ENCODE data around the gene CHST13.

Gene CHST13

DNA sequence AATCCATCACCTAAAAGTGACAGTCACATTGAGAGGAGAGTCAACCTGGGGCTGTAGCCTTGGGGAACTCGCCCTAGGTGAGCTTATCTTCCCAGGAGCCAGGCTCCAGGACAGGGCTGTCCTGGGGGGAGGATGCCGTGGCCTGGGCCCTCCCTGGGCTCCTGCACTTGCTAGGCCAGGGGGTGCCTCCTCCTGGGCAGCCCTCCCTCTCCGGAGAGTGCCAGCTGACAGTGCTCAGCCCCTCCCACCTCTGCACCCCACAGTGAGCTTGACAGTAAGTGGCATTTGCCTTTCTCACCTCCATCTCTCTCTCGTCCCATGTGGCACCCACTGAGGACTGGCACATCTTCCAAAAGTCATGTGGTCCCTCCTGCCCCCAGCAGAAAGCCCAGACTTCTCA is 25.5 kb upstream of the CHST13 start:
- H3K36me3 Mint-ChIP-seq (ENCODE audit: low read depth), result no peaks in the 10 kb centered on the region
- no peak overlapping the region for H3K4me3 Mint-ChIP-seq
- H3K27me3 Mint-ChIP-seq (ENCODE audit: low read depth), result peaks cover 3% of the 10 kb centered on the region
- H3K9me3 Mint-ChIP-seq, result no peaks in the 10 kb centered on the region
- no peaks in the 10 kb centered on the region for H3K4me1 Mint-ChIP-seq
- no peak for TF ChIP-seq CTCF (IDR thresholded peaks at IDR 0.05; ENCODE audit: unreplicated experiment in 3 of 3)
- no peak overlapping the region for H3K27ac Mint-ChIP-seq

DNA sequence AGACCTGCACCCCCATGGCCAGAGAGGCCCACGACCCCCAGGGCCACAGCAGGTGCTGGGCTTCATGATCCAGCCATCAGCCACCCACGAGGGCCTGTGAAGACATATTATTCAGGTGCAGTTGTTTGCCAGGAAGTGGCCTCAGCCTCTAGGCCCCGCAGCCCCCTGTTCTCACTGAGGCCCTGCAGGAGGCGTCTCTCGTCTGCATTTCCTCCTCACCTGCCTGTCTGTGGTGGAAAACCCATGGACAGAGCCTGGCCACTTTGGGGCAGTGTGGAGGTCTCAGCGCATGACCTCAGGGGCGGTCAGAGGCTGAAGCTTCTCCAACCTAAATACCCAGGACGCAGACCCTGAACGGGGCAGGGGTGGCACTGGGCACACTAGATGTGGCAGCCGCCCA is 25.0 kb upstream of the CHST13 start:
- H3K36me3 Mint-ChIP-seq (ENCODE audit: low read depth), result no peaks in the 10 kb centered on the region

DNA sequence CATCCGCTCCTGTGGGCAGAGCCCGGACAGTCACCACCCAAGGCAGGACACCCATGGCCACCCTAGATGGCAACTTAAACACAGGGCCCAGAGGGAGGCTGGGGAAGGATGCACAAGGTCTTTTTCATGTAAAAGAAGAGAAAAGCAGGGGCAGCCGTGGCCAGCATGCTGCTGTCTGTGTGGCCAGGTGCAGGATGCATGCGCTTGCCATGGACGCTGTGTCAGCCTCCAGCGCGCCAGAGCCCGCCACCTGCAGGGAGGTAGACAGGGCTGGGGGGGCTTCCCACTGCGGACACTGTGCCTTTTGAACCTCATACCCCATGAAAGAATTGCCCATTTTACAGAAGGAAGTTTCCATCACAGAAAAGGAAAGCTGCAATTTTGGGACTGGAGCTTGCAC is 24.6 kb upstream of the CHST13 start:
- H3K4me1 Mint-ChIP-seq, result no peaks in the 10 kb centered on the region
- no peak overlapping the region for H3K4me3 Mint-ChIP-seq
- no peak overlapping the region for H3K27ac Mint-ChIP-seq
- no peak for TF ChIP-seq CTCF (IDR thresholded peaks at IDR 0.05; ENCODE audit: unreplicated experiment in 3 of 3)
- no peaks in the 10 kb centered on the region for H3K9me3 Mint-ChIP-seq
- H3K36me3 Mint-ChIP-seq (ENCODE audit: low read depth), result no peaks in the 10 kb centered on the region
- peaks cover 4% of the 10 kb centered on the region for H3K27me3 Mint-ChIP-seq (ENCODE audit: low read depth)

More for the DNA sequence above, 25.0 kb upstream of the CHST13 start:
- no peak for TF ChIP-seq CTCF (IDR thresholded peaks at IDR 0.05; ENCODE audit: unreplicated experiment in 3 of 3)
- Mint-ChIP-seq H3K27me3 (ENCODE audit: low read depth) (peaks cover 3% of the 10 kb centered on the region), H3K4me1 (no peaks in the 10 kb centered on the region), H3K9me3 (no peaks in the 10 kb centered on the region), H3K4me3 (no peak overlapping the region), H3K27ac (no peak overlapping the region)

DNA sequence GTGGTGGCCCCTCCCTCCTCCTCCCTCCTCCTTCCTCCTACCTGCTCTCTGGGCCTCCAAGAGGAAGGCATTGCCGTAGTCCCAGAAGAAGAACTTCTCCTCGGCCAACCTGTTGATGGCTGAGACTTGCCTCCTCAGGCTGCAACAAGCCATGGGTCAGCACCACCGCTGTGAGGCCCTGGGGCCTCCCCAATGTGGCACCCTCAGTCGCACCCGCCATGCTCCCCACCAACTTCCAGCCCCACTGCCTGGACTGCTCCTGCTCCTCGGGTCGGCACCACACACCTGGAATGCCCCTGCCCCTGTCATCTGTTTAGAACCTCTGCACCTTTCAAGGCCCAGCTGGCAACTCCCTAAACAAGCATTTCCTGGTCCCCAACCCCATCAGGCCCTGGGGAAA is 23.9 kb upstream of the CHST13 start:
- Mint-ChIP-seq H3K36me3 (ENCODE audit: low read depth) (no peaks in the 10 kb centered on the region), H3K9me3 (no peaks in the 10 kb centered on the region), H3K4me1 (no peaks in the 10 kb centered on the region), H3K27ac (no peak overlapping the region), H3K27me3 (ENCODE audit: low read depth) (peaks cover 7% of the 10 kb centered on the region), H3K4me3 (no peak overlapping the region)
- no peak for TF ChIP-seq CTCF (IDR thresholded peaks at IDR 0.05; ENCODE audit: unreplicated experiment in 3 of 3)

DNA sequence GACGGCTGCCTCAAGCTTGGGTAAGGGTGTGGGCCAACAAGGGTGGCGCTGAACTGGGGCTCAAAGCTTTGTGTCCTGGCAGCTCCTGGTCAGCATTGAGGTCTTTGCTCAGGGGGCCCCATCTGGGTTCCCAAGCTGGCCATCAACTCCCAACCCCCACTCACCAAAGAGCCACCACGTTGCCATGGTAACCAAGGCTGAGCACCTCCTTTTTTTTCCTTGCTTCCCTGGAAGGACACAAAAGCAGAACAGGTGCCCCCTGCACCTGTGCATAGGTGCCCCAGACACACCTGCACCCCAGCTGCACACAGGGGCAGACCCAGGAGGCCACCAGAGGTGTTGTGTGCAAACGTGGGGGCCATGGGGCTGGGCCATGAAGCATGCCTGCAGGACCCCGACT is 22.9 kb upstream of the CHST13 start:
- H3K27me3 Mint-ChIP-seq (ENCODE audit: low read depth), result peaks cover 8% of the 10 kb centered on the region
- H3K36me3 Mint-ChIP-seq (ENCODE audit: low read depth), result no peaks in the 10 kb centered on the region
- H3K4me1 Mint-ChIP-seq, result no peaks in the 10 kb centered on the region
- H3K27ac Mint-ChIP-seq, result no peak overlapping the region
- no peaks in the 10 kb centered on the region for H3K9me3 Mint-ChIP-seq
- no peak overlapping the region for H3K4me3 Mint-ChIP-seq
- TF ChIP-seq CTCF (IDR thresholded peaks at IDR 0.05; ENCODE audit: unreplicated experiment in 3 of 3), result no peak

DNA sequence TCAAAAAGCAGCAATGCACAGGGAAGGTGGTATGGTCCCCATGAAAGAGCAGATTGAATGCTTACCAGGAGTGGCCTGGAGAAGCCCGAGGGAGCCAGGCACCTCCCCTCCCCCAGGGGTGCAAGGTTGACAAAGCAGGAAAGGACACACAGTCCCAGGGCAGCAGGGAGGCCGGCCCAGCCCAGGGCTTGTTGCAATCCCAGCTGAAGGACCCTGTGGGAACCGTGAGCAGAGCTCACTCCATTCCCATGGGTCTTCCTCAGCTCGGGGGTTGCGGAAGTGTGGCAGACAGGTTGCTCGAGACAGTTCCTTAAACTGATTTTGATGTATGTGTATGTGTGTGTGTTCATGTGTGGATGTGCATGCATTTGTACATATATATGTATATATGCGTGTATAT is 22.2 kb upstream of the CHST13 start:
- Mint-ChIP-seq H3K27me3 (ENCODE audit: low read depth) (peaks cover 8% of the 10 kb centered on the region), H3K36me3 (ENCODE audit: low read depth) (no peaks in the 10 kb centered on the region), H3K9me3 (no peaks in the 10 kb centered on the region), H3K4me1 (no peaks in the 10 kb centered on the region), H3K4me3 (no peak overlapping the region), H3K27ac (no peak overlapping the region)
- TF ChIP-seq CTCF (IDR thresholded peaks at IDR 0.05; ENCODE audit: unreplicated experiment in 3 of 3), result no peak
